Measurements from ENCODE around the gene FALEC.
A peak's percentile ranks its signal among the peaks of the same experiment; 100 is the strongest.
"Not testable (repeated sequence)": the region's sequence is repeated elsewhere in the genome, so short reads cannot be mapped to it uniquely, and the experiment has no call there.

Gene FALEC

DNA sequence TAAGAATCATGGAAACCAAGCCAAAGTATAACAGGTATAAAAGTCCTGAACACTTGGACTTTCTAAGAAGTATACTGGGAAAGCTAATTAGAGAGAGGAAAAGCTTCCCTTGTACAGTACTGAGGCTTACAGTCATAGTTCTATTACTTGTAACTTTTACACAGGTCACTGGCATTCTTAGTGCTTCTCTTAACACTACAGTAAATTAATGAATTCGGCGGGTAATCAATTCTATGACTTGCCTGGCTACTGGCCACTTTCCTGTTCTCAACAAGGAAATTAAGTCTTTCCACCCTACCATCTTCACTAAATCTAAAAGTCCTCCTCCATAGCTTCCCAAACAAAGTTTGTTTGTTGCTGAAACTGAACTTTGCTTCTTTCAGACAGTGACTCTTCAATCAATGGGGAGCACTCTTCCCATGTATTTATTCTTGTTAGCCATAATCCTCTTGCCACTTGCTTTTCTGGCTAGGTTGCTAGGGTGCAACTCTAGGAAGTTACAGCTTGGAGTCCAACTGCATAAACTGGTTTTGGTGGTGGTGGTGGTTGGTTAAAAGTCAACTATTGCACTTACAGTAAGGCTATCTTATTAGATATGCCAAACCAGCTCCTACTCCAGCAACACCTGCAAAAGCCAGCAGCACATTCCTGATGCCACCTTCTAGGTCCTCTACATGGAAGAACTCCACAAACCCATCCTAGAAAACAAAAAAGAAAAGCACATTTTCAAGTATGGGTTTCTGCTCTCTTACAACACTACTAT, 61.4 kb downstream of the FALEC start:
- no peak for DNase-seq

GRCh38 chr1:150577557-150578271, 62.2 kb downstream of the FALEC start:
- DNase-seq = no peak

- DNase-seq = peak; percentile 46
These were observed 62.9 kb downstream of the FALEC start for GRCh38 chr1:150578272-150579109.

- DNase-seq = peak; percentile 82
These were observed 63.8 kb downstream of the FALEC start, which contains the start of gene MCL1 for GRCh38 chr1:150579110-150579944. Gene MCL1 (minus strand): TSS chr1:150579610. CDS start chr1:150579530, 80 bp downstream.

- no peak for DNase-seq
These were observed 64.5 kb downstream of the FALEC start for GRCh38 chr1:150579945-150580642.

GRCh38 chr1:150580966-150581365, 65.4 kb downstream of the FALEC start:
- DNase-seq = not testable (repeated sequence)

DNA sequence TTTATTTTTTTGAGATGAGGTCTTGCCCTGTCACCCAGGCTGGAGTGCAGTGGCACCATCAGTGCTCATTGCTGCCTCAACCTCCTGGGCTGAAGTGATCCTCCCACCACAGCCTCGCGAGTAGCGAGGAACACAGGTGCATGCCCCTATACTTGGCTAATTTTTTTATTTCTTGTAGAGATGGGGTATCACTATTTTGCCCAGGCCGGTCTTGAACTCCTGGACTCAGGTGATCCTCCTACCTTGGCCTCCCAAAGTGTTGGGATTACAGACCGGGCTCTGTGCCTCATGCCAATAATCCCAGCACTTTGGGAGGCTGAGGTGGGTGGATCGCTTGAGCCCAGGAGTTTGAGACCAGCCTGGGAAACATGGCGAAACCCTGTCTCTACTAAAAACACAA, 65.9 kb downstream of the FALEC start:
- not testable (repeated sequence) for DNase-seq

- DNase-seq = not testable (repeated sequence)
These were observed 66.4 kb downstream of the FALEC start for GRCh38 chr1:150581962-150582361.

- DNase-seq = no peak
These were observed 66.8 kb downstream of the FALEC start for GRCh38 chr1:150582371-150582770.

Measured in stimulated activated CD4-positive, alpha-beta T cell treated with anti-CD3 and anti-CD28 coated beads, Interleukin-4, amount 100 ng/mL, for 1 hour (primary cell).